ENCODE measurements around the gene PPFIBP1.

GRCh38 chr12:27542628-27543027 lies 18.6 kb downstream of the PPFIBP1 start:
- TF ChIP-seq, protein P1, sequence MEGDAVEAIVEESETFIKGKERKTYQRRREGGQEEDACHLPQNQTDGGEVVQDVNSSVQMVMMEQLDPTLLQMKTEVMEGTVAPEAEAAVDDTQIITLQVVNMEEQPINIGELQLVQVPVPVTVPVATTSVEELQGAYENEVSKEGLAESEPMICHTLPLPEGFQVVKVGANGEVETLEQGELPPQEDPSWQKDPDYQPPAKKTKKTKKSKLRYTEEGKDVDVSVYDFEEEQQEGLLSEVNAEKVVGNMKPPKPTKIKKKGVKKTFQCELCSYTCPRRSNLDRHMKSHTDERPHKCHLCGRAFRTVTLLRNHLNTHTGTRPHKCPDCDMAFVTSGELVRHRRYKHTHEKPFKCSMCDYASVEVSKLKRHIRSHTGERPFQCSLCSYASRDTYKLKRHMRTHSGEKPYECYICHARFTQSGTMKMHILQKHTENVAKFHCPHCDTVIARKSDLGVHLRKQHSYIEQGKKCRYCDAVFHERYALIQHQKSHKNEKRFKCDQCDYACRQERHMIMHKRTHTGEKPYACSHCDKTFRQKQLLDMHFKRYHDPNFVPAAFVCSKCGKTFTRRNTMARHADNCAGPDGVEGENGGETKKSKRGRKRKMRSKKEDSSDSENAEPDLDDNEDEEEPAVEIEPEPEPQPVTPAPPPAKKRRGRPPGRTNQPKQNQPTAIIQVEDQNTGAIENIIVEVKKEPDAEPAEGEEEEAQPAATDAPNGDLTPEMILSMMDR (IDR thresholded peaks at IDR 0.05 in 8 of 11, conservative IDR thresholded peaks at IDR 0.05 in 3 of 11), result no peak
- no peak for TF ChIP-seq POLR2AphosphoS5 (IDR thresholded peaks at IDR 0.05)
- no peak for TF ChIP-seq POLR2A (IDR thresholded peaks at IDR 0.05)
